Bronchial epithelial cell (primary cell): ENCODE measurements around the gene STARD8. TPM values are rescaled to one million over a fixed set of nuclear protein-coding genes. Genes with fewer than 3 reads are reported as not detected.

Experiments
- DNase-seq: peaks from one replicate; pipeline ENCODE4 v3.0.0-alpha.2; 2010; ENCODE audit warnings: low read depth
- FAIRE-seq: peaks from 2 replicates; lab custom pipeline; 2011; peaks lifted over from hg19 to GRCh38; lab: Jason Lieb, UNC
- H3K27me3 ChIP-seq: 2 replicates; pipeline ENCODE4 v1.5.1; 2011; ENCODE audit warnings: low read length; ENCODE audit not compliant: control insufficient read depth, insufficient read depth
- H3K36me3 ChIP-seq: 2 replicates; pipeline ENCODE4 v1.5.1; 2011; ENCODE audit warnings: low read length; ENCODE audit not compliant: control insufficient read depth, insufficient read depth
- H3K4me3 ChIP-seq: 2 replicates; pipeline ENCODE4 v1.5.1; 2011; ENCODE audit warnings: mild to moderate bottlenecking, low read depth, low read length, control low read depth
- CTCF ChIP-seq: IDR thresholded peaks from 2 replicates; pipeline ENCODE4 v1.5.1; 2011; ENCODE audit warnings: mild to moderate bottlenecking, moderate library complexity, low read length, control low read depth, inconsistent platforms; ENCODE audit not compliant: insufficient read depth, severe bottlenecking
- total RNA-seq: library from RNA; depleted of rRNA; stranded (reverse); fragments of >200 nt; gene quantifications from 2 replicates; pipeline ENCODE4 v1.2.1, GENCODE V29; 2014

Gene STARD8
- total RNA-seq, 1 donor from 2014 or later = not detected

- FAIRE-seq = no peak
Observed at GRCh38 chrX:68720851-68721250, 73.4 kb downstream of the STARD8 start.

GRCh38 chrX:68721546-68721945 is 74.1 kb downstream of the STARD8 start:
- Histone ChIP-seq H3K27me3 (no peaks in the 10 kb centered on the region), H3K4me3 (no peak overlapping the region), H3K36me3 (no peaks in the 10 kb centered on the region)
- DNase-seq = no peak
- FAIRE-seq = no peak
- TF ChIP-seq CTCF = no peak

More at GRCh38 chrX:68720851-68721250, 73.4 kb downstream of the STARD8 start:
- TF ChIP-seq CTCF = no peak
- no peaks in the 10 kb centered on the region for H3K27me3 ChIP-seq
- H3K4me3 ChIP-seq = no peak overlapping the region
- H3K36me3 ChIP-seq = no peaks in the 10 kb centered on the region
- DNase-seq = no peak

GRCh38 chrX:68721991-68722860 is 74.8 kb downstream of the STARD8 start:
- FAIRE-seq = no peak
- Histone ChIP-seq H3K36me3 (no peaks in the 10 kb centered on the region), H3K4me3 (no peak overlapping the region), H3K27me3 (no peaks in the 10 kb centered on the region)
- no peak for TF ChIP-seq CTCF
- DNase-seq = no peak

GRCh38 chrX:68723491-68724155 is 76.2 kb downstream of the STARD8 start:
- TF ChIP-seq CTCF = no peak
- Histone ChIP-seq H3K27me3 (no peaks in the 10 kb centered on the region), H3K36me3 (no peaks in the 10 kb centered on the region), H3K4me3 (no peak overlapping the region)
- DNase-seq (no peak), FAIRE-seq (no peak)

GRCh38 chrX:68724531-68725020 is 77.1 kb downstream of the STARD8 start:
- no peaks in the 10 kb centered on the region for H3K36me3 ChIP-seq
- H3K4me3 ChIP-seq = no peak overlapping the region
- FAIRE-seq = no peak
- no peaks in the 10 kb centered on the region for H3K27me3 ChIP-seq
- TF ChIP-seq CTCF = no peak
- DNase-seq = no peak
